Activated naive CD4-positive, alpha-beta T cell treated with anti-CD3 and anti-CD28 coated beads, Interleukin-2, amount 10 ng/mL, durations not matched to agents 7 days and 5 days (primary cell): ENCODE data around the gene GLI2.

Experiments used
- CTCF ChIA-PET: fragments of 350-600 bp; sonication (Branson Sonifier 250); formaldehyde crosslinking; loops from one replicate; lab custom pipeline; 2021; ENCODE audit warnings: antibody characterized with exemption; lab: Charles Lee
- DNase-seq: peaks from one replicate; pipeline ENCODE4 v3.0.0-alpha.2; 2020
- H3K27ac Mint-ChIP-seq: one replicate; pipeline ENCODE4 v1.8.0; 2021; ENCODE audit warnings: mild to moderate bottlenecking, moderate library complexity, mixed read lengths
- H3K27me3 Mint-ChIP-seq: one replicate; pipeline ENCODE4 v1.8.0; 2021; ENCODE audit warnings: mild to moderate bottlenecking, mixed read lengths
- H3K36me3 Mint-ChIP-seq: one replicate; pipeline ENCODE4 v1.8.0; 2021; ENCODE audit warnings: mixed read lengths
- H3K4me1 Mint-ChIP-seq: one replicate; pipeline ENCODE4 v1.8.0; 2021; ENCODE audit warnings: mixed read lengths
- H3K4me3 Mint-ChIP-seq: one replicate; pipeline ENCODE4 v1.8.0; 2021; ENCODE audit warnings: mild to moderate bottlenecking, moderate library complexity, mixed read lengths
- H3K9me3 Mint-ChIP-seq: one replicate; pipeline ENCODE4 v1.8.0; 2021; ENCODE audit warnings: mixed read lengths

The GLI2 gene

GRCh38 chr2:120738117-120738516 lies 2.4 kb downstream of the GLI2 start:
- DNase-seq, result no peak
- peaks cover 8% of the 10 kb centered on the region for H3K4me1 Mint-ChIP-seq
- H3K27ac Mint-ChIP-seq, result no peak overlapping the region
- no peaks in the 10 kb centered on the region for H3K9me3 Mint-ChIP-seq
- H3K4me3 Mint-ChIP-seq, result no peak overlapping the region
- CTCF ChIA-PET, result no interaction called here
- H3K36me3 Mint-ChIP-seq, result no peaks in the 10 kb centered on the region
- H3K27me3 Mint-ChIP-seq, result peaks cover 99% of the 10 kb centered on the region

GRCh38 chr2:120738786-120739437 lies 3.2 kb downstream of the GLI2 start:
- H3K4me1 Mint-ChIP-seq, result peaks cover 5% of the 10 kb centered on the region
- H3K36me3 Mint-ChIP-seq, result no peaks in the 10 kb centered on the region
- CTCF ChIA-PET, result no interaction called here
- H3K27ac Mint-ChIP-seq, result no peak overlapping the region
- H3K27me3 Mint-ChIP-seq, result peaks cover 99% of the 10 kb centered on the region
- DNase-seq, result no peak
- no peak overlapping the region for H3K4me3 Mint-ChIP-seq
- no peaks in the 10 kb centered on the region for H3K9me3 Mint-ChIP-seq

GRCh38 chr2:120739438-120740090 lies 3.9 kb downstream of the GLI2 start:
- Mint-ChIP-seq H3K27me3 (peaks cover 96% of the 10 kb centered on the region), H3K4me1 (peaks cover 5% of the 10 kb centered on the region), H3K27ac (no peak overlapping the region), H3K9me3 (no peaks in the 10 kb centered on the region), H3K4me3 (no peak overlapping the region), H3K36me3 (no peaks in the 10 kb centered on the region)
- DNase-seq, result no peak
- CTCF ChIA-PET, result no interaction called here

- Mint-ChIP-seq H3K27ac (no peak overlapping the region), H3K27me3 (peaks cover 94% of the 10 kb centered on the region), H3K4me1 (peaks cover 5% of the 10 kb centered on the region), H3K36me3 (no peaks in the 10 kb centered on the region), H3K4me3 (no peak overlapping the region), H3K9me3 (no peaks in the 10 kb centered on the region)
- no peak for DNase-seq
- CTCF ChIA-PET, result no interaction called here
Measured at GRCh38 chr2:120740375-120740764, 4.7 kb downstream of the GLI2 start.

GRCh38 chr2:120740765-120741524 lies 5.3 kb downstream of the GLI2 start:
- H3K4me1 Mint-ChIP-seq, result peaks cover 5% of the 10 kb centered on the region
- H3K27ac Mint-ChIP-seq, result no peak overlapping the region
- DNase-seq, result no peak
- no peaks in the 10 kb centered on the region for H3K9me3 Mint-ChIP-seq
- H3K27me3 Mint-ChIP-seq, result peaks cover 94% of the 10 kb centered on the region
- CTCF ChIA-PET, result no interaction called here
- no peak overlapping the region for H3K4me3 Mint-ChIP-seq
- no peaks in the 10 kb centered on the region for H3K36me3 Mint-ChIP-seq

- Mint-ChIP-seq H3K4me1 (peaks cover 2% of the 10 kb centered on the region), H3K27ac (no peak overlapping the region), H3K4me3 (no peak overlapping the region), H3K36me3 (no peaks in the 10 kb centered on the region), H3K27me3 (peaks cover 88% of the 10 kb centered on the region), H3K9me3 (no peaks in the 10 kb centered on the region)
- CTCF ChIA-PET, result no interaction called here
- no peak for DNase-seq
Measured at GRCh38 chr2:120741571-120742561, 6.2 kb downstream of the GLI2 start.

- no peak for DNase-seq
- Mint-ChIP-seq H3K9me3 (no peaks in the 10 kb centered on the region), H3K36me3 (no peaks in the 10 kb centered on the region), H3K27ac (no peak overlapping the region), H3K27me3 (peaks cover 71% of the 10 kb centered on the region), H3K4me1 (no peaks in the 10 kb centered on the region), H3K4me3 (no peak overlapping the region)
- CTCF ChIA-PET, result no interaction called here
Measured at GRCh38 chr2:120743657-120744056, 8.0 kb downstream of the GLI2 start.

- H3K4me3 Mint-ChIP-seq, result no peak overlapping the region
- no peak overlapping the region for H3K27ac Mint-ChIP-seq
- no peaks in the 10 kb centered on the region for H3K9me3 Mint-ChIP-seq
- DNase-seq, result no peak
- no peaks in the 10 kb centered on the region for H3K4me1 Mint-ChIP-seq
- H3K27me3 Mint-ChIP-seq, result peaks cover 61% of the 10 kb centered on the region
- H3K36me3 Mint-ChIP-seq, result no peaks in the 10 kb centered on the region
- CTCF ChIA-PET, result no interaction called here
Measured at GRCh38 chr2:120744817-120745216, 9.1 kb downstream of the GLI2 start.

GRCh38 chr2:120745420-120746111 lies 9.9 kb downstream of the GLI2 start:
- Mint-ChIP-seq H3K9me3 (no peaks in the 10 kb centered on the region), H3K36me3 (no peaks in the 10 kb centered on the region), H3K27me3 (peaks cover 58% of the 10 kb centered on the region), H3K27ac (no peak overlapping the region), H3K4me1 (no peaks in the 10 kb centered on the region), H3K4me3 (no peak overlapping the region)
- no peak for DNase-seq
- CTCF ChIA-PET, result no interaction called here

GRCh38 chr2:120746144-120746543 lies 10.5 kb downstream of the GLI2 start:
- Mint-ChIP-seq H3K27me3 (peaks cover 53% of the 10 kb centered on the region), H3K4me1 (no peaks in the 10 kb centered on the region), H3K27ac (no peak overlapping the region), H3K36me3 (no peaks in the 10 kb centered on the region), H3K4me3 (no peak overlapping the region), H3K9me3 (no peaks in the 10 kb centered on the region)
- CTCF ChIA-PET, result no interaction called here
- no peak for DNase-seq

- H3K27ac Mint-ChIP-seq, result no peak overlapping the region
- H3K36me3 Mint-ChIP-seq, result no peaks in the 10 kb centered on the region
- H3K27me3 Mint-ChIP-seq, result peaks cover 41% of the 10 kb centered on the region
- no peaks in the 10 kb centered on the region for H3K9me3 Mint-ChIP-seq
- CTCF ChIA-PET, result no interaction called here
- no peak for DNase-seq
- no peak overlapping the region for H3K4me3 Mint-ChIP-seq
- no peaks in the 10 kb centered on the region for H3K4me1 Mint-ChIP-seq
Measured at GRCh38 chr2:120747281-120747680, 11.6 kb downstream of the GLI2 start.

- no peaks in the 10 kb centered on the region for H3K9me3 Mint-ChIP-seq
- no peaks in the 10 kb centered on the region for H3K36me3 Mint-ChIP-seq
- no peak overlapping the region for H3K27ac Mint-ChIP-seq
- H3K27me3 Mint-ChIP-seq, result peaks cover 37% of the 10 kb centered on the region
- CTCF ChIA-PET, result no interaction called here
- H3K4me3 Mint-ChIP-seq, result no peak overlapping the region
- DNase-seq, result no peak
- no peaks in the 10 kb centered on the region for H3K4me1 Mint-ChIP-seq
Measured at GRCh38 chr2:120747706-120748105, 12.0 kb downstream of the GLI2 start.

- H3K27ac Mint-ChIP-seq, result no peak overlapping the region
- CTCF ChIA-PET, result no interaction called here
- no peak overlapping the region for H3K4me3 Mint-ChIP-seq
- H3K9me3 Mint-ChIP-seq, result no peaks in the 10 kb centered on the region
- no peaks in the 10 kb centered on the region for H3K36me3 Mint-ChIP-seq
- DNase-seq, result no peak
- H3K27me3 Mint-ChIP-seq, result peaks cover 31% of the 10 kb centered on the region
- H3K4me1 Mint-ChIP-seq, result no peaks in the 10 kb centered on the region
Measured at GRCh38 chr2:120748310-120748709, 12.6 kb downstream of the GLI2 start.
